HepG2 (cell line): ENCODE measurements around the gene CCNT2. TPM values are rescaled to one million over a fixed set of nuclear protein-coding genes. Genes with fewer than 3 reads are reported as not detected.

ENCODE experiments used
- ATAC-seq: fragments of 200-7000 bp; cut with Tn5 transposase; 3 replicates; pipeline ENCODE4 v1.9.1; 2020; ENCODE audit warnings: mild to moderate bottlenecking, moderate library complexity
- BruUV-seq: library from RNA; stranded (reverse); fragments of 400-500 nt; replicated peaks from 2 replicates; lab custom pipeline; 2021; lab: Mats Ljungman, UMichigan
- CTCF ChIA-PET: fragments of 300-600 bp; formaldehyde crosslinking; extraction: SDS; loops from one replicate; lab custom pipeline; 2021; ENCODE audit warnings: low total read pairs, inconsistent platforms, low intra/inter-chr PET ratio; lab: Yijun Ruan, JAX
- POLR2A ChIA-PET: fragments of 350-600 bp; sonication (Branson Sonifier 250); formaldehyde crosslinking; loops from one replicate; lab custom pipeline; 2020; ENCODE audit warnings: antibody characterized with exemption, inconsistent platforms; lab: Yijun Ruan, JAX
- DNase-seq: peaks from one replicate; pipeline ENCODE4 v3.0.0-alpha.2; 2015; ENCODE audit warnings: low spot score
- FAIRE-seq: peaks from 3 replicates; lab custom pipeline; 2011; peaks lifted over from hg19 to GRCh38; lab: Jason Lieb, UNC
- H2AFZ ChIP-seq: one replicate; pipeline ENCODE4 v1.6.1; 2011; ENCODE audit warnings: low read length, inconsistent platforms
- H3K27ac ChIP-seq: fragments of 300-600 bp; 3 replicates; pipeline ENCODE4 v1.8.0; 2011; ENCODE audit warnings: mixed run types, mild to moderate bottlenecking, mixed read lengths, low read length, inconsistent platforms; ENCODE audit not compliant: insufficient read depth; ENCODE audit errors: extremely low read length
- H3K27me3 ChIP-seq, 2 experiments: fragments of 200-600 bp in 1 of 2; 2 replicates in 1 of 2; 3 replicates in 1 of 2; pipeline versions ENCODE4 v1.6.0 to v1.8.0; 2011; ENCODE audit warnings: low read length in 2 of 2, mild to moderate bottlenecking in 2 of 2, moderate library complexity in 2 of 2, inconsistent platforms in 1 of 2; ENCODE audit not compliant: insufficient read depth in 2 of 2, control insufficient read depth in 1 of 2
- H3K36me3 ChIP-seq, 2 experiments: fragments of 200-600 bp in 1 of 2; replicated peaks in 1 of 2; 2 replicates in 1 of 2; 3 replicates in 1 of 2; pipeline versions ENCODE4 v1.5.1 to v1.8.0; 2011; ENCODE audit warnings: low read length in 2 of 2, inconsistent platforms in 1 of 2; ENCODE audit not compliant: insufficient read depth in 2 of 2, control insufficient read depth in 1 of 2
- H3K4me1 ChIP-seq: 2 replicates; pipeline ENCODE4 v1.5.1; 2012; ENCODE audit warnings: low read length, inconsistent platforms; ENCODE audit not compliant: insufficient read depth
- H3K4me2 ChIP-seq: 2 replicates; pipeline ENCODE4 v1.6.0; 2011; ENCODE audit warnings: low read depth, low read length, inconsistent platforms
- H3K4me3 ChIP-seq, 3 experiments: fragments of 200-600 bp in 1 of 3; sonication (generic), shearing (Covaris generic) in 1 of 3; replicated peaks in 1 of 3; 2 replicates each; pipeline ENCODE4 v1.5.1; 2011 to 2016; ENCODE audit warnings: low read length in 3 of 3, inconsistent platforms in 2 of 3, low read depth in 2 of 3, mild to moderate bottlenecking in 2 of 3, control low read depth in 1 of 3, mixed read lengths in 1 of 3; ENCODE audit not compliant: insufficient read depth in 1 of 3
- H3K79me2 ChIP-seq: one replicate; pipeline ENCODE4 v1.6.1; 2011; ENCODE audit warnings: low read length, inconsistent platforms; ENCODE audit not compliant: insufficient read depth
- H3K9ac ChIP-seq: 2 replicates; pipeline ENCODE4 v1.6.0; 2011; ENCODE audit warnings: mild to moderate bottlenecking, low read depth, low read length, inconsistent platforms; ENCODE audit not compliant: insufficient read depth
- H3K9me3 ChIP-seq: 2 replicates; pipeline ENCODE4 v1.5.1; 2012; ENCODE audit warnings: mild to moderate bottlenecking, low read length
- H4K20me1 ChIP-seq: 2 replicates; pipeline ENCODE4 v1.6.0; 2011; ENCODE audit warnings: inconsistent platforms, mild to moderate bottlenecking, low read length, moderate library complexity; ENCODE audit not compliant: insufficient read depth
- HNF4G ChIP-seq, 2 experiments: sonication (generic) in 1 of 2; formaldehyde crosslinking in 1 of 2; IDR thresholded peaks; 2 replicates each; pipeline versions ENCODE4 v1.4.0 to v1.6.1; 2011 to 2020; ENCODE audit warnings: borderline replicate concordance in 2 of 2, low read depth in 2 of 2, mild to moderate bottlenecking in 2 of 2, low read length in 1 of 2, missing genetic modification reagents in 1 of 2, moderate library complexity in 1 of 2
- NR2F1 ChIP-seq, 2 experiments: fragments of 450-650 bp in 1 of 2; formaldehyde crosslinking in 1 of 2; IDR thresholded peaks; 2 replicates each; pipeline versions ENCODE4 v1.5.0 to v1.6.1; 2016 to 2020; ENCODE audit warnings: mild to moderate bottlenecking in 1 of 2, missing compliant biosample characterization in 1 of 2, missing genetic modification reagents in 1 of 2, moderate library complexity in 1 of 2
- RFXAP ChIP-seq: sonication (generic); formaldehyde crosslinking; IDR thresholded peaks from 2 replicates; pipeline ENCODE4 v1.4.0; 2020; ENCODE audit warnings: missing genetic modification reagents, borderline replicate concordance
- SMARCC2 ChIP-seq: fragments of 450-650 bp; IDR thresholded peaks from 2 replicates; pipeline ENCODE4 v1.6.1; 2017; ENCODE audit warnings: antibody characterized with exemption, mild to moderate bottlenecking
- SMC3 ChIP-seq: IDR thresholded peaks from 2 replicates; pipeline ENCODE4 v1.6.1; 2011; ENCODE audit warnings: low read length, improper control_type of control experiment
- XBP1 ChIP-seq: sonication (generic); formaldehyde crosslinking; IDR thresholded peaks from 2 replicates; pipeline ENCODE4 v1.5.0; 2020; ENCODE audit warnings: missing genetic modification reagents
- ZBTB14 ChIP-seq: sonication (generic); formaldehyde crosslinking; IDR thresholded peaks from 2 replicates; pipeline ENCODE4 v1.4.0; 2020; ENCODE audit warnings: missing genetic modification reagents
- ZKSCAN1 ChIP-seq: fragments of 150-350 bp; IDR thresholded peaks from 2 replicates; pipeline ENCODE4 v1.6.1; 2014; ENCODE audit warnings: low read length
- ZNF451 ChIP-seq: sonication (generic); formaldehyde crosslinking; IDR thresholded peaks from 2 replicates; pipeline ENCODE4 v1.5.0; 2020; ENCODE audit warnings: mild to moderate bottlenecking, missing genetic modification reagents
- ZNF710 ChIP-seq: sonication (generic); formaldehyde crosslinking; IDR thresholded peaks from 2 replicates; pipeline ENCODE4 v1.5.0; 2020; ENCODE audit warnings: mild to moderate bottlenecking, missing genetic modification reagents, borderline replicate concordance
- ZNF792 ChIP-seq: IDR thresholded peaks from 2 replicates; pipeline ENCODE4 v1.6.1; 2016
- ZNF841 ChIP-seq: sonication (generic); formaldehyde crosslinking; IDR thresholded peaks from 2 replicates; pipeline ENCODE4 v1.8.1; 2023; ENCODE audit warnings: missing genetic modification reagents, borderline replicate concordance
- ZSCAN12 ChIP-seq: sonication (generic); formaldehyde crosslinking; IDR thresholded peaks from 2 replicates; pipeline ENCODE4 v1.9.0; 2021; ENCODE audit warnings: mild to moderate bottlenecking, missing genetic modification reagents
- WGBS: methylation state at CpG from one replicate; pipeline ENCODE4 v1.1.6; 2017; ENCODE audit warnings: low lambda C conversion rate; 5-methylcytosine and 5-hydroxymethylcytosine counted together
- in situ Hi-C: cut with HindIII; loops from 2 replicates; pipeline ENCODE4 v1.10.0; 2017; ENCODE audit warnings: low pct_unique_long_range_greater_than_20kb; ENCODE audit not compliant: extremely low pct_ligation_motif_present
- intact Hi-C: fragments of 100-400 bp; cut with micrococcal nuclease; formaldehyde crosslinking; loops from one replicate; pipeline ENCODE4 v1.10.0; 2022; ENCODE audit not compliant: unreplicated experiment
- polyA plus RNA-seq, 8 experiments: library from polyadenylated mRNA; depleted of rRNA in 3 of 8; stranded (reverse) in 7 of 8; unstranded in 1 of 8; fragments of >200 nt; fragmentation: Illumina TruSeq in 4 of 8; extraction: Trizol in 4 of 8; gene quantifications; 2 replicates each; pipeline versions ENCODE4 v1.2.1 to v1.2.3, GENCODE V29; 2011 to 2016; ENCODE audit warnings: low read depth in 4 of 8, missing spikeins in 1 of 8, mixed read lengths in 1 of 8; ENCODE audit not compliant: insufficient read depth in 1 of 8
- total RNA-seq, 5 experiments: library from RNA; depleted of rRNA; stranded (reverse); fragments of >200 nt; fragmentation: Illumina TruSeq; extraction: Trizol; gene quantifications; 2 replicates each; pipeline ENCODE4 v1.2.3, GENCODE V29; 2016; ENCODE audit warnings: low read depth in 1 of 5
- TF ChIP-seq, protein P1 (sequence below): sonication (generic); formaldehyde crosslinking; IDR thresholded peaks from 2 replicates; pipeline ENCODE4 v1.5.0; 2020; ENCODE audit warnings: mild to moderate bottlenecking, missing genetic modification reagents
- TF ChIP-seq, protein P2 (sequence below): sonication (generic); formaldehyde crosslinking; IDR thresholded peaks from 2 replicates; pipeline ENCODE4 v1.4.0; 2020; ENCODE audit warnings: missing genetic modification reagents, borderline replicate concordance

CCNT2 gene
- total and polyA plus RNA-seq, 2 of the 13 experiments (the other 11 are each of a cell fraction or from before 2014, with no cell fraction given): 22.1 to 34.4 TPM

- TF ChIP-seq ZNF710: no peak
- TF ChIP-seq ZNF841 (CRISPR knock-in tag): no peak
- no peak for TF ChIP-seq ZKSCAN1
- no peak for TF ChIP-seq SMC3
Observed at GRCh38 chr2:134884435-134884834, 34.2 kb upstream of the CCNT2 start (continued).

GRCh38 chr2:134892282-134893035 lies 26.2 kb upstream of the CCNT2 start:
- in situ Hi-C loops: no loop called here
- BruUV-seq: no TSS peak
- no peak for TF ChIP-seq ZSCAN12 (CRISPR knock-in tag)
- no peak for TF ChIP-seq ZBTB14
- TF ChIP-seq HNF4G (IDR thresholded peaks at IDR 0.05; ENCODE audit: borderline replicate concordance, low read depth, low read length): no peak
- TF ChIP-seq HNF4G (CRISPR knock-in tag; IDR thresholded peaks at IDR 0.05; ENCODE audit: borderline replicate concordance, low read depth): no peak
- no peak for TF ChIP-seq NR2F1 (CRISPR knock-in tag; IDR thresholded peaks at IDR 0.05)
- no peak for TF ChIP-seq ZNF792 (CRISPR knock-in tag)
- TF ChIP-seq XBP1 (CRISPR knock-in tag): no peak
- no peak for TF ChIP-seq RFXAP (CRISPR knock-in tag)
- TF ChIP-seq, protein P1, sequence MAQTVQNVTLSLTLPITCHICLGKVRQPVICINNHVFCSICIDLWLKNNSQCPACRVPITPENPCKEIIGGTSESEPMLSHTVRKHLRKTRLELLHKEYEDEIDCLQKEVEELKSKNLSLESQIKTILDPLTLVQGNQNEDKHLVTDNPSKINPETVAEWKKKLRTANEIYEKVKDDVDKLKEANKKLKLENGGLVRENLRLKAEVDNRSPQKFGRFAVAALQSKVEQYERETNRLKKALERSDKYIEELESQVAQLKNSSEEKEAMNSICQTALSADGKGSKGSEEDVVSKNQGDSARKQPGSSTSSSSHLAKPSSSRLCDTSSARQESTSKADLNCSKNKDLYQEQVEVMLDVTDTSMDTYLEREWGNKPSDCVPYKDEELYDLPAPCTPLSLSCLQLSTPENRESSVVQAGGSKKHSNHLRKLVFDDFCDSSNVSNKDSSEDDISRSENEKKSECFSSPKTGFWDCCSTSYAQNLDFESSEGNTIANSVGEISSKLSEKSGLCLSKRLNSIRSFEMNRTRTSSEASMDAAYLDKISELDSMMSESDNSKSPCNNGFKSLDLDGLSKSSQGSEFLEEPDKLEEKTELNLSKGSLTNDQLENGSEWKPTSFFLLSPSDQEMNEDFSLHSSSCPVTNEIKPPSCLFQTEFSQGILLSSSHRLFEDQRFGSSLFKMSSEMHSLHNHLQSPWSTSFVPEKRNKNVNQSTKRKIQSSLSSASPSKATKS: no peak
- TF ChIP-seq, protein P2, sequence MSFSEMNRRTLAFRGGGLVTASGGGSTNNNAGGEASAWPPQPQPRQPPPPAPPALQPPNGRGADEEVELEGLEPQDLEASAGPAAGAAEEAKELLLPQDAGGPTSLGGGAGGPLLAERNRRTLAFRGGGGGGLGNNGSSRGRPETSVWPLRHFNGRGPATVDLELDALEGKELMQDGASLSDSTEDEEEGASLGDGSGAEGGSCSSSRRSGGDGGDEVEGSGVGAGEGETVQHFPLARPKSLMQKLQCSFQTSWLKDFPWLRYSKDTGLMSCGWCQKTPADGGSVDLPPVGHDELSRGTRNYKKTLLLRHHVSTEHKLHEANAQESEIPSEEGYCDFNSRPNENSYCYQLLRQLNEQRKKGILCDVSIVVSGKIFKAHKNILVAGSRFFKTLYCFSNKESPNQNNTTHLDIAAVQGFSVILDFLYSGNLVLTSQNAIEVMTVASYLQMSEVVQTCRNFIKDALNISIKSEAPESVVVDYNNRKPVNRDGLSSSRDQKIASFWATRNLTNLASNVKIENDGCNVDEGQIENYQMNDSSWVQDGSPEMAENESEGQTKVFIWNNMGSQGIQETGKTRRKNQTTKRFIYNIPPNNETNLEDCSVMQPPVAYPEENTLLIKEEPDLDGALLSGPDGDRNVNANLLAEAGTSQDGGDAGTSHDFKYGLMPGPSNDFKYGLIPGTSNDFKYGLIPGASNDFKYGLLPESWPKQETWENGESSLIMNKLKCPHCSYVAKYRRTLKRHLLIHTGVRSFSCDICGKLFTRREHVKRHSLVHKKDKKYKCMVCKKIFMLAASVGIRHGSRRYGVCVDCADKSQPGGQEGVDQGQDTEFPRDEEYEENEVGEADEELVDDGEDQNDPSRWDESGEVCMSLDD (CRISPR knock-in tag): no peak
- no peak for TF ChIP-seq SMARCC2
- no peak for TF ChIP-seq ZNF451 (CRISPR knock-in tag)

More at GRCh38 chr2:134892282-134893035, 26.2 kb upstream of the CCNT2 start:
- FAIRE-seq (no peak), DNase-seq (no peak), ATAC-seq (no peak)
- Histone ChIP-seq H3K27ac (no peak overlapping the region), H3K4me2 (no peak overlapping the region), H3K27me3 (no peaks in the 10 kb centered on the region), H4K20me1 (no peaks in the 10 kb centered on the region), H2AFZ (no peak overlapping the region), H3K36me3 (no peaks in the 10 kb centered on the region), H3K4me1 (no peaks in the 10 kb centered on the region), H3K4me3 (no peak overlapping the region), H3K9ac (no peak overlapping the region), H3K9me3 (no peaks in the 10 kb centered on the region), H3K79me2 (no peaks in the 10 kb centered on the region)
- POLR2A ChIA-PET: no interaction called here
- intact Hi-C loops: no loop called here
- 40% methylated on average over 1 of the region's 1 CpG for WGBS
- CTCF ChIA-PET: no interaction called here
